K562 (cell line): ENCODE measurements around the gene MYL12B. TPM values are rescaled to one million over a fixed set of nuclear protein-coding genes. Genes with fewer than 3 reads are reported as not detected.

ENCODE experiments used
- MGA ChIP-seq: fragments of 450-650 bp; IDR thresholded peaks from 2 replicates; pipeline ENCODE4 v1.6.1; 2016; ENCODE audit warnings: mild to moderate bottlenecking, moderate library complexity
- MIER1 ChIP-seq: fragments of 450-650 bp; IDR thresholded peaks from 2 replicates; pipeline ENCODE4 v1.6.1; 2016; ENCODE audit warnings: antibody characterized with exemption, mild to moderate bottlenecking, low read depth
- ZNF318 ChIP-seq, 2 experiments: fragments of 450-650 bp; IDR thresholded peaks; 2 replicates each; pipeline ENCODE4 v1.6.1; 2016; ENCODE audit warnings: mild to moderate bottlenecking in 2 of 2, borderline replicate concordance in 1 of 2, low read depth in 1 of 2, moderate library complexity in 1 of 2
- ZNF589 ChIP-seq: fragments of 200-800 bp; sonication (Bioruptor generic); IDR thresholded peaks from 2 replicates; pipeline ENCODE4 v1.6.1; 2016; ENCODE audit warnings: low read depth, missing genetic modification characterization, missing compliant biosample characterization
- ZNF655 ChIP-seq: fragments of 250-450 bp; sonication (Bioruptor Pico); IDR thresholded peaks from 2 replicates; pipeline ENCODE4 v1.5.0; 2021
- polyA plus RNA-seq, 8 experiments: library from polyadenylated mRNA; depleted of rRNA in 4 of 8; stranded (reverse) in 5 of 8; unstranded in 3 of 8; fragments of >200 nt; fragmentation: Nextera tagmentation in 2 of 8; fragmentation: Illumina TruSeq in 1 of 8; extraction: Ambion mirVana in 2 of 8; extraction: Trizol in 1 of 8; gene quantifications; 2 replicates each; pipeline versions ENCODE4 v1.2.1 to v1.2.3, GENCODE V29; 2011 to 2014; ENCODE audit warnings: inconsistent platforms in 1 of 8, missing spikeins in 1 of 8
- total RNA-seq, 7 experiments: library from RNA; depleted of rRNA in 6 of 7; stranded (reverse); fragments of >200 nt in 6 of 7; fragmentation: Illumina TruSeq in 2 of 7; extraction: Trizol in 2 of 7; gene quantifications; 2 replicates each; pipeline versions ENCODE4 v1.2.1 to v1.2.3, GENCODE V29; 2011 to 2021; ENCODE audit warnings: low replicate concordance in 1 of 7

MYL12B gene
- total and polyA plus RNA-seq, 9 of the 15 experiments (the other 6 are each of a cell fraction or from before 2014, with no cell fraction given), result 220 to 995 (median 463) TPM

DNA sequence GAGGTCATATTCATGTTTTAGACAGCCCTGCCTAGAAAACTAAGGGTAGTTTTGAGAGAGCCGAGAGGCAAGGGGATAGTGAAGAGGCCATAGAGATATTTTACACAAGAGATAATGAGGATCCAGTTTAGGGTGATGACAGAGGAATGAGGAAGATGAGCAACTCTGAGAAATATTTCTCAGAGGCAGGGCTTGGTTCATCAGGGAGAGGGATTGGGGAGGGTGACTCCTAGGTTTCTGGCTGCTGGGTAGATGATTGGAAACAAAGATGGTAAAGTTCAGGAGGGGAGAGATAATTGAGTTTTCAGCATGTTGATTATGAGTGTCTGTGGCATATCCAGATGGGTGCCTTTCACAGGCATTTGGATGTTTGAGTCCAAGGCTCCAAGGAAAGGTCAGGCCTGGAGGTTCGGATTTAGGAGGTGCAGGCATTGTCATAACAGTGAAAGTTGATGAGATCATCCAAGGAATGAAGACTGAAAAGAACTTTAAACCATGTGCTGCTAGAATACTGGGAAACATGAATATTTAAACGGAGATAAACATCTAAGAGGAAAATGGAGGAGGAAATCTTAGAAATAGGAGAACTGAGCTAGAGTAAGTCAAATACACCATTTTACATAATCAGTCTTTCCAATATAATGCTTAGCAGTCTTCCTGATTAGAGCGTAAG, 7.4 kb downstream of the MYL12B start (continued):
- TF ChIP-seq MGA, result no peak
- TF ChIP-seq ZNF655 (CRISPR knock-in tag), result no peak
- TF ChIP-seq ZNF318 (IDR thresholded peaks at IDR 0.05; ENCODE audit: borderline replicate concordance in 1 of 2, low read depth in 1 of 2), result no peak
- no peak for TF ChIP-seq MIER1
- TF ChIP-seq ZNF589 (CRISPR knock-in tag), result no peak
